Smooth muscle cell (in vitro differentiated cells): ENCODE measurements around the gene SEC23A. TPM values are rescaled to one million over a fixed set of nuclear protein-coding genes. Genes with fewer than 3 reads are reported as not detected.
A peak's percentile ranks its signal among the peaks of the same experiment; 100 is the strongest.

ENCODE experiments used
- DNase-seq: peaks from one replicate; lab custom pipeline; 2025; ENCODE audit not compliant: unreplicated experiment; lab: John Stamatoyannopoulos, UW
- H2AFZ ChIP-seq: fragments of 200-600 bp; sonication (generic); 2 replicates; pipeline ENCODE4 v1.6.0; 2016; ENCODE audit warnings: antibody characterized with exemption, low read depth, mild to moderate bottlenecking
- H3F3A ChIP-seq: fragments of 200-600 bp; sonication (generic); 2 replicates; pipeline ENCODE4 v1.6.0; 2017; ENCODE audit warnings: antibody characterized with exemption, low read depth
- H3K27ac ChIP-seq: fragments of 200-600 bp; sonication (generic); 2 replicates; pipeline ENCODE4 v1.5.1; 2016; ENCODE audit warnings: low read depth, mild to moderate bottlenecking
- H3K27me3 ChIP-seq: fragments of 200-600 bp; sonication (generic); 2 replicates; pipeline ENCODE4 v1.6.1; 2016; ENCODE audit warnings: low read depth, mild to moderate bottlenecking
- H3K36me3 ChIP-seq: fragments of 200-600 bp; sonication (generic); 2 replicates; pipeline ENCODE4 v1.5.1; 2016; ENCODE audit warnings: low read depth
- H3K4me1 ChIP-seq: fragments of 200-600 bp; sonication (generic); 2 replicates; pipeline ENCODE4 v1.5.1; 2016; ENCODE audit warnings: low read depth
- H3K4me2 ChIP-seq: fragments of 200-600 bp; sonication (generic); 2 replicates; pipeline ENCODE4 v1.6.0; 2016; ENCODE audit warnings: mild to moderate bottlenecking
- H3K4me3 ChIP-seq: fragments of 200-600 bp; sonication (generic); 2 replicates; pipeline ENCODE4 v1.5.1; 2016; ENCODE audit warnings: mild to moderate bottlenecking
- H3K79me2 ChIP-seq: fragments of 200-600 bp; sonication (generic); 2 replicates; pipeline ENCODE4 v1.6.0; 2016; ENCODE audit warnings: low read depth, mild to moderate bottlenecking
- H3K9ac ChIP-seq: fragments of 200-600 bp; sonication (generic); 2 replicates; pipeline ENCODE4 v1.6.0; 2016; ENCODE audit warnings: low read depth
- H3K9me3 ChIP-seq: fragments of 200-600 bp; sonication (generic); replicated peaks from 2 replicates; pipeline ENCODE4 v1.5.1; 2016; ENCODE audit warnings: low read depth
- H4K20me1 ChIP-seq: fragments of 200-600 bp; sonication (generic); 2 replicates; pipeline ENCODE4 v1.6.0; 2016; ENCODE audit warnings: low read depth
- CTCF ChIP-seq: fragments of 200-600 bp; sonication (generic); IDR thresholded peaks from 2 replicates; pipeline ENCODE4 v1.5.1; 2017; ENCODE audit warnings: borderline replicate concordance, mild to moderate bottlenecking, antibody characterized with exemption; ENCODE audit not compliant: insufficient read depth, poor library complexity, severe bottlenecking
- WGBS: methylation state at CpG from one replicate; pipeline ENCODE4 v1.1.7; 2016; ENCODE audit warnings: low lambda C conversion rate; 5-methylcytosine and 5-hydroxymethylcytosine counted together
- polyA plus RNA-seq: library from polyadenylated mRNA; unstranded; fragments of >200 nt; fragmentation: Nextera tagmentation; extraction: Ambion mirVana; gene quantifications from 2 replicates; pipeline ENCODE4 v1.2.1, GENCODE V29; 2016
- total RNA-seq: library from RNA; depleted of rRNA; stranded (reverse); fragments of >200 nt; gene quantifications from 2 replicates; pipeline ENCODE4 v1.2.3, GENCODE V29; 2014

Gene SEC23A
- total and polyA plus RNA-seq, 2 experiments from 2014 or later, result 151 to 220 TPM

- no peak overlapping the region for H3K27ac ChIP-seq
- H3F3A ChIP-seq, result peaks cover 16% of the 10 kb centered on the region
- no peak for DNase-seq
- H3K79me2 ChIP-seq, result peaks cover 9% of the 10 kb centered on the region
- 89% methylated on average over 3 of the region's 3 CpGs for WGBS
- no peak overlapping the region for H3K4me3 ChIP-seq
- TF ChIP-seq CTCF, result no peak
- H3K9ac ChIP-seq, result no peak overlapping the region
- H3K9me3 ChIP-seq, result no peaks in the 10 kb centered on the region
- no peaks in the 10 kb centered on the region for H3K27me3 ChIP-seq
- H4K20me1 ChIP-seq, result peaks cover 5% of the 10 kb centered on the region
- H2AFZ ChIP-seq, result no peak overlapping the region
- no peak overlapping the region for H3K4me2 ChIP-seq
- peaks cover 5% of the 10 kb centered on the region for H3K4me1 ChIP-seq
- no peaks in the 10 kb centered on the region for H3K36me3 ChIP-seq
Measured at GRCh38 chr14:39025810-39026627, 77.0 kb downstream of the SEC23A start.

- Histone ChIP-seq H3F3A (peaks cover 16% of the 10 kb centered on the region), H3K27ac (no peak overlapping the region), H3K27me3 (no peaks in the 10 kb centered on the region), H3K9ac (no peak overlapping the region), H2AFZ (no peak overlapping the region), H4K20me1 (peaks cover 5% of the 10 kb centered on the region), H3K4me3 (no peak overlapping the region), H3K4me1 (peaks cover 5% of the 10 kb centered on the region), H3K36me3 (no peaks in the 10 kb centered on the region), H3K79me2 (peaks cover 9% of the 10 kb centered on the region), H3K4me2 (no peak overlapping the region), H3K9me3 (no peaks in the 10 kb centered on the region)
- DNase-seq, result no peak
- WGBS, result 93% methylated on average over 3 of the region's 3 CpGs
- no peak for TF ChIP-seq CTCF
Measured at GRCh38 chr14:39025250-39025809, 77.7 kb downstream of the SEC23A start.

- Histone ChIP-seq H3F3A (peaks cover 16% of the 10 kb centered on the region), H3K9ac (no peak overlapping the region), H3K4me2 (no peak overlapping the region), H3K79me2 (peaks cover 9% of the 10 kb centered on the region), H3K4me1 (peaks cover 5% of the 10 kb centered on the region), H2AFZ (no peak overlapping the region), H3K4me3 (peak overlapping the region; percentile 1), H4K20me1 (peaks cover 5% of the 10 kb centered on the region), H3K36me3 (no peaks in the 10 kb centered on the region), H3K27me3 (no peaks in the 10 kb centered on the region), H3K9me3 (no peaks in the 10 kb centered on the region), H3K27ac (no peak overlapping the region)
- TF ChIP-seq CTCF, result no peak
- 98% methylated on average over 12 of the region's 12 CpGs for WGBS
- DNase-seq, result no peak
Measured at GRCh38 chr14:39023939-39024871, 78.8 kb downstream of the SEC23A start.
